Dedifferentiated amniotic fluid mesenchymal stem cell (primary cell): ENCODE measurements around the gene KRTAP10-5.
"Not testable (repeated sequence)": the region's sequence is repeated elsewhere in the genome, so short reads cannot be mapped to it uniquely, and the experiment has no call there.

Source experiments
- DNase-seq: peaks from one replicate; pipeline ENCODE4 v3.0.0-alpha.2; 2016; ENCODE audit errors: extremely low spot score

The KRTAP10-5 gene

DNA sequence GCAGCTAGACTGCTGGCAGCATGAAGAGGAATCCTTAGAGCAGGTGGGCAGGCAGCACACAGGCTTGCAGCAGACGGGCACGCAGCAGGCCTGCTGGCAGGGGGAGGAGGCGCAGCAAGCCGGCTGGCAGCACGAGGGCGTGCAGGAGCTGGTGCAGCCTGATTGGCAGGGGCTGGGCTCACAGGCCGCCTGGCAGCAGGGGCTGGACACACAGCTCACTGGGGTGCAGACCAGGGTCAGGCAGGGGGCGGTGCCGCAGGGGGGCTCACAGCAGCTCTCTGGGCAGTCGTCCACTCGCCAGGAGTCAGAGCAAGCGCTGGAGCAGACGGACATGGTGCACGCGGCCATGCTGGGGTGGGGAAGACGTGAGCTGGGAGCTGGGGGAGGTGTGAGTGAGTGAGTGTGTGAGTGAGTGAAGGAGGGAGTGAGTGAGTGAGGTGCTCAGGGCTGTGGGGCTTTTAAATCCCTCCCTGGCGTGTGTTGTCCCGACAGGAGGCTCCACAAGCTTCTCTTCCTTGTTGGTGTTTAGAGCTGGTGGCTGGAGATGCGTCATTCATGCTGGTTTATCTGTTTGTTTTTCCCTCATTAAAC, at the start of gene KRTAP10-5:
Gene KRTAP10-5, minus strand, starts transcription at position 374 of the 591 bp plus-strand sequence. Its CDS starts 26 bp downstream, at position 348.
- not testable (repeated sequence) for DNase-seq

GRCh38 chr21:44628707-44629391, 48.4 kb upstream of the KRTAP10-5 start:
- no peak for DNase-seq

- not testable (repeated sequence) for DNase-seq
Measured at GRCh38 chr21:44627831-44628233, 47.4 kb upstream of the KRTAP10-5 start.

DNA sequence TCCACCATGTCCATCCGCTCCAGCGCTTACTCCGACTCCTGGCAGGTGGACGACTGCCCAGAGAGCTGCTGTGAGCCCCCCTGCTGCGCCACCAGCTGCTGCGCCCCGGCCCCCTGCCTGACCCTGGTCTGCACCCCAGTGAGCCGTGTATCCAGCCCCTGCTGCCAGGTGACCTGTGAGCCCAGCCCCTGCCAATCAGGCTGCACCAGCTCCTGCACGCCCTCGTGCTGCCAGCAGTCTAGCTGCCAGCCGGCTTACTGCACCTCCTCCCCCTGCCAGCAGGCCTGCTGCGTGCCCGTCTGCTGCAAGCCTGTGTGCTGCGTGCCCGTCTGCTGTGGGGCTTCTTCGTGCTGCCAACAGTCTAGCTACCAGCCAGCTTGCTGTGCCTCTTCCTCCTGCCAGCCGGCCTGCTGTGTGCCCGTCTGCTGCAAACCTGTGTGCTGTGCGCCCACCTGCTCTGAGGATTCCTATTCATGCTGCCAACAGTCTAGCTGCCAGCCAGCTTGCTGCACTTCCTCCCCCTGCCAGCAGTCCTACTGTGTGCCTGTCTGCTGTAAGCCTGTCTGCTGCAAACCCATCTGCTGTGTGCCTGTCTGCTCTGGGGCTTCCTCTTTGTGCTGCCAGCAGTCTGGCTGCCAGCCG, 46.9 kb upstream of the KRTAP10-5 start:
- not testable (repeated sequence) for DNase-seq

DNA sequence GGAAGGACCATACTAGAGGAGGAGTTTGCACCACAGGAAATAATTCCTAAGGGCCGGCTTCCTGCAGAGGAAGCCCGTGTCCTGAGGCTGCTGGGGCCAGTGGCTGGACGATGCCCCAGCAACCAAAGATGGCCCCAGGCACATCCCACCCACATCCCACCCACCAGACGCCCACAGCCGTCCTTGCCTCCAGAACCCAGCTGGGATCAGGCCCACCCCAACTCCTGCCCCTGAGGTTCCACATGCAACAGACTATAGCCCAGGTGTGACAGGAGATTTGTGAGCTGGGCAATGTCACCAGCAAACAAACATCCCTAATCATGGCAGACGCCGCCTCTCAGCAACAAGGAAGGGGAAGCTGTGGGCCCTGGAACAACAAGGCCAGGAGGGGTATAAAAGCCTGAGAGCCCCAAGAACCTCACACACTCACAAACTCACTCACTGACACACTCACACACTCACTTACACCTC, 46.3 kb upstream of the KRTAP10-5 start, which contains the start of gene KRTAP10-9:
Gene KRTAP10-9, plus strand, starts transcription at position 421 of the 471 bp plus-strand sequence. CDS start 79 bp downstream, outside the sequence.
- no peak for DNase-seq

DNA sequence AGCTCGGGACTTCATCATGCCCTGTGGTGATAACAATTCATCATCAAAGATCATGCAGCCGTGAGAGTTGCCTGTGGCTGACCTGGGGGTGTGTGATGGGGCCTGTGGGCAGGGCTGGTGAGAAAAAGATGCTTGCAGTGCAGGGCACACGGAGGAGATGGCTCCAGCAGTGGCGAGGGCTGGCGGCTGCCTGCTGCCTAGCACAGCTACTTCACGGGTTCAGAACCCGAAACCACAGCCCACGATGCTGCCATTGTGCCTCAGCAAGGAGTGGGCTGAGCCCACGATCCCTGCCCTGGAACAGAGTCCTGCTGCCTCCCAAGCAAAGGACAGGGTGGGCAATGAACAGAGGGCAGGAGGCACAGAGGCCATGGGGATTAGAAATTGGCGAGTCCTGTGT, 45.9 kb upstream of the KRTAP10-5 start:
- no peak for DNase-seq

GRCh38 chr21:44625756-44626155, 45.4 kb upstream of the KRTAP10-5 start:
- DNase-seq, result no peak

GRCh38 chr21:44623575-44623974, 43.2 kb upstream of the KRTAP10-5 start:
- DNase-seq, result no peak

GRCh38 chr21:44619886-44620285, 39.5 kb upstream of the KRTAP10-5 start:
- DNase-seq, result no peak

DNA sequence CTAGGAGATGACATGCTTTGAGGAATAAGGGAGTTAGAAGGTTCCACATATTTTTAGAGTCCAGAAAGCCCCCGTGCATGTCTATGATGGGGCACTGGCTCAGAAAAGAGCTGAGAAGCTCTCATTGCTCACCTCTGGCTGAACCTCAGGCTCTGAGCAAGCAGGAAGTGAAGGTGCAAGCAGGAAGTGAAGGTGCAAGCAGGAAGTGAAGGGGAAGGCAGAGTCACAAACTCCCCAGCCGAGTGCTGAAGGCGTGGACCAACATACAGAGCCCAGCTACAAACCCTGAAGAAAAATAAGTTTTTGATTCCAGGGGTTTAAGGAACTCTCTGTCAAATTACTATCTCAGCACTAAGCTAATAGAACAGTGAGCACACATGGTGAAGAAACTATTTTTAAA, 38.5 kb upstream of the KRTAP10-5 start:
- DNase-seq, result no peak

DNA sequence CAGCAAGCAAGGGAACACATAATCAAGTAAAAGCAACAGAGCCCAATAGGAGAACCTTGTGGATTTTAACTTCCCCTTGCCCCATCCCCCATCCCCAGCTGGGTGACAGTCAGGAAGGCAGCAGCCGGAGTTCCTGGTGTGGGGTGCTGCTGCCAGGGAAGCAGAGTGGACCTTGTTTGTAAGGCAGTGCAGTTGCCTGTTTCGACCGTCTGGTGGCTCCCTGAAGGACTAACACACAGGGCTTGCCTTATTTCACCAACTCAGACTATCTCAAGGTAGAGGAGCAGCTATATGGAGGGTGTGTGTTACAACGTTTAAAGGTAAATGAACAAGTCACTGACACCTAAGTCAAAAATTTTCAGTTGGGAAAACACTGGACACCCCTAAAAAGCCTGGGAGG, 38.1 kb upstream of the KRTAP10-5 start:
- DNase-seq, result no peak

- no peak for DNase-seq
Measured at GRCh38 chr21:44617071-44617501, 36.7 kb upstream of the KRTAP10-5 start.

GRCh38 chr21:44616591-44616926, 36.2 kb upstream of the KRTAP10-5 start:
- no peak for DNase-seq

DNA sequence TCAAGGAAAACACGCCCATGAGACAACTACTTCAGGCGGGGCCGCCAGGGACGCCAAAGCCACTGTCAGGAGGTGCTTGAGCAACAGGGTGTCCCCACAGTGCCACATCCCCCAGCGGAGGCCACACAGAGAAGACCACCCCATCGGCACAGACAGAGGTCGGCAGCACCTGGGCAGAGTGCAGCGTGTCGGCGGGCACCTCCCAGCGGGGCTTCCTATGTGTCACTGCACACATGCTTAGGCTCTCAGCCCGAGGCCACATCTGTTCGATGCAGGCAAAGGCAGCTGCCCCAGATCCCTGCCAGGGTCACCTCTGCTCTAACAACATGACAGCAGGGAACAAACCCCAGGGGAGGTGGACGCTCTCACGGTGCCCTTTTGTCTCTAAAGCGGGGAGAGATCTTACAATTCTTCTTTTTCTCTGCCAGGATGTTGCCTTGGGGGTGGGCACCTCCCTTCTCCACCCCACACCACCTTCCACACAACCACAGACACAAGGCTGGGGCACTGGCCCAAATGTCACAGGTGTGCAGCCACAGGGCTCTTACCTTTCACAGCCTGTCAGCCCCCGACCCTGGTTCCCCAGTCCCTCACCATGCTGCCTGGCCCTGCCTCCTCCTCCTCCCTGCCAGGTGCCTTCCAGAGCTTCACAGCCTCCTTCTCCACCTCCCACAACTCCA, 35.6 kb upstream of the KRTAP10-5 start:
- no peak for DNase-seq

- DNase-seq, result no peak
Measured at GRCh38 chr21:44615466-44615865, 35.1 kb upstream of the KRTAP10-5 start.

GRCh38 chr21:44614961-44615391, 34.6 kb upstream of the KRTAP10-5 start:
- DNase-seq, result no peak

- DNase-seq, result no peak
Measured at GRCh38 chr21:44614161-44614631, 33.8 kb upstream of the KRTAP10-5 start.

DNA sequence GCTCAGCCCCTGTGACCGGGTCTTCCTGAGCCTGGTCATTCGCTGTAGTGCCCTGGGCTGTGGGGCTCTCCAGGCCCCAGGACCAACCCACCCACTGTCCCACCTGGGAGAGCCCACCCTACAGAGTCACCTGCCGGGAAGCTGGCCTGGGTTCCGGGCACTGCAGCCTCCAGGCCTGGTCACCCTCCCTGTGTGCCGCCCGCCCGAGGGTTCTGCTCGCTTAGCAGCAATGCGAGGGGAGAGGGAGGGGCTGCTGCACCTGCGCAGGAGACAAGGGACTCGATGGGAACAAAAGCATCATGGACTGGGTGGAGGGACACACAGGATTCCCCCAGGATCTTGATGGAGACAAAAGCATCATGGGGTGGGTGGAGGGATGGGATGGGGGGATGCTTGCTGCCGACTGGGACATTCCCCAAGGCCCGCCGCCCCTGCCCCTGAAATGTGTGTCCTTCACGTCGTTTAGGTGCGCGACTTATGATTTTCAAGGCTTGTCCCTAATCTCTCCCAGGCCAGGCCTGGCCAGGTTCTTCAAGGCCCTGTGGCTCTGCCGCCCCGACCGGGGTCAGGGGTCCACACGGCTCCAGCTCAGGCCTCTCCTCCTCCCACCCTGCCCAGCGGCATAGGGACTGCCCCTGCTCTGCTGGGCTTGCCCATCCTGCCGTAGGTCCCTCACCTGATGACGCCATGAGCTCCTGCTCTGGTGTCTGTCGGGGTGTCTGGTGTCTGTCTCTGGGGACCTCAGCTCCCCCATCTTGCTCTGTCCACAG, 33.2 kb upstream of the KRTAP10-5 start:
- DNase-seq, result no peak

DNA sequence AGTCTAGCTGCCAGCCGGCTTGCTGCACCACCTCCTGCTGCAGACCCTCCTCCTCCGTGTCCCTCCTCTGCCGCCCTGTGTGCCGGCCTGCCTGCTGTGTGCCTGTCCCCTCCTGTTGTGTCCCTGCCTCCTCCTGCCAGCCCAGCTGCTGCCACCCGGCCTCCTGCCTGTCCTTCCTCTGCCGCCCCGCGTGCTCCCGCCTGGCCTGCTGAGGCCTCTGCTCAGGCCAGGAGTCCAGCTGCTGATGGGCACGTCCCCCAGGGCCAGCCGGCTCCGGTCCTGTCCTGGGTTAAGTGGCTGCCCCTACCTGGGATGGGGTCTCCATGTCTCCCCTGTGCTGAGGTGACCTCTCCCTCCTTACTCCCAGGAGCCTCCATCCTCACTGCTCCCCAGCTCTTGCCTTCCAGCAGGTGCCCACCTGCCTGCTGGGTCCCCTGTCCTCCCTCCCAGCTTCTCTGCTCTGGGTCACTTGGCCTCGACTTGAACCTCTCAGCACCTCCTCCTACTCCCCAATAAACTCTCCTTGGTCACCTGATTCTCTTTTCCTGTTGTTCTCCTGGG, 32.3 kb upstream of the KRTAP10-5 start:
- no peak for DNase-seq

DNA sequence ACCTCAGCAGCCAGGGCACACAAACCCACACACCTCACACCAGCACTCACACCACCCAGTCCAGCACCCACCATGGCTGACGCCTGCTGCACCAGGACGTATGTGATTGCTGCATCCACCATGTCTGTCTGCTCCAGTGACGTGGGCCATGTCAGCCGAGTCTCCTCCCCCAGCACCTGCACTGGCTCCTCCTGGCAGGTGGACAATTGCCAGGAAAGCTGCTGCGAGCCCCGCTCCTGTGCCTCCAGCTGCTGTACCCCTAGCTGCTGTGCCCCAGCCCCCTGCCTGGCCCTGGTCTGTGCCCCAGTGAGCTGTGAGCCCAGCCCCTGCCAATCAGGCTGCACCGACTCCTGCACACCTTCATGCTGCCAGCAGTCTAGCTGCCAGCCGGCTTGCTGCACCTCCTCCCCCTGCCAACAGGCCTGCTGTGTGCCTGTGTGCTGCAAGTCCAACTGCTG, 31.7 kb upstream of the KRTAP10-5 start, which contains the start of gene KRTAP10-8:
Gene KRTAP10-8, plus strand, starts transcription at position 51 of the 458 bp plus-strand sequence. Its CDS starts 22 bp downstream, at position 73.
- no peak for DNase-seq

DNA sequence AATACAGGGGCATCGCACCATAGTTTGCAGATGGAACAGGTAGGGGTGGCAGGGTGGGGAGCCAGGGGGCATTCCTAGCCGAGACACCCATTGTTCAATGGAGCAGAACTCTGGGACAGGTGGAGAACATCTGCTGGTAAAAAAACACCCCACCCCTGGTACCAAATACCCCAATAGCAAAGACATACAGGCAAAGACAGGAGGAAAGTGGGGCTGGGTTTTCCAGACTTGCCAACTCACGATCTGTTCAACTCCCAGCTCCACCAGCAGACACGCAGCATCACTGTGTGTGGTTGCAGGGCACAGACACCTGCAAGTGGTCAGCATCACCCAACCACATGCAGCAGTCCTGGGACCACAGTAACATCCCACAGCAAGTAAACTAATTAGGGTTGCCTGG, 31.1 kb upstream of the KRTAP10-5 start:
- DNase-seq, result no peak
